Esophagus (tissue), 2 donors: ENCODE data around the gene KIRREL3. TPM values are rescaled to one million over a fixed set of nuclear protein-coding genes. Genes with fewer than 3 reads are reported as not detected.

ENCODE experiments used
- H3K27ac ChIP-seq, 2 donors: one replicate each; pipeline ENCODE4 v1.5.1; 2013; ENCODE audit warnings: low read depth in 2 of 2, mild to moderate bottlenecking in 2 of 2, inconsistent platforms in 1 of 2, low read length in 1 of 2, moderate library complexity in 1 of 2
- H3K27me3 ChIP-seq, 2 donors: one replicate each; pipeline ENCODE4 v1.6.1; 2013; ENCODE audit warnings: low read length in 2 of 2, control low read depth in 1 of 2, mild to moderate bottlenecking in 1 of 2; ENCODE audit not compliant: insufficient read depth in 2 of 2, control insufficient read depth in 1 of 2
- H3K36me3 ChIP-seq, 2 donors: one replicate each; pipeline ENCODE4 v1.6.1; 2013; ENCODE audit warnings: low read length in 1 of 2; ENCODE audit not compliant: control insufficient read depth in 2 of 2, insufficient read depth in 2 of 2
- H3K4me1 ChIP-seq, 2 donors: one replicate each; pipeline ENCODE4 v1.6.1; 2013; ENCODE audit warnings: low read length in 1 of 2; ENCODE audit not compliant: control insufficient read depth in 2 of 2, insufficient read depth in 2 of 2
- H3K4me3 ChIP-seq, 2 donors: one replicate each; pipeline ENCODE4 v1.5.1; 2013; ENCODE audit warnings: low read length in 2 of 2, mild to moderate bottlenecking in 2 of 2, low read depth in 1 of 2, moderate library complexity in 1 of 2
- H3K9me3 ChIP-seq, 2 donors: one replicate each; pipeline ENCODE4 v1.6.1; 2013; ENCODE audit warnings: mild to moderate bottlenecking in 2 of 2, low read depth in 1 of 2, low read length in 1 of 2, moderate library complexity in 1 of 2; ENCODE audit not compliant: control insufficient read depth in 2 of 2, insufficient read depth in 1 of 2
- WGBS, 2 donors: extraction: QIAGEN DNeasy Blood & Tissue Kit; methylation state at CpG; one replicate each; pipeline ENCODE4 v1.1.7; 2013; 5-methylcytosine and 5-hydroxymethylcytosine counted together
- polyA plus RNA-seq, 2 donors: library from polyadenylated mRNA; stranded (reverse); fragments of 200-250 nt; gene quantifications; one replicate each; pipeline ENCODE4 v1.2.3, GENCODE V29; 2013
- donor health status: healthy with polysubstance abuse.
- donor health status: Bipolar disorder and iron deficiency.

KIRREL3 gene
- polyA plus RNA-seq, 2 donors: 0.05 to 0.12 TPM

- Histone ChIP-seq H3K4me1 (no peaks in the 10 kb centered on the region), H3K36me3 (no peaks in the 10 kb centered on the region), H3K27ac (no peak overlapping the region), H3K9me3 (peaks cover 0 to 3% of the 10 kb centered on the region in 2 donors), H3K27me3 (no peaks in the 10 kb centered on the region), H3K4me3 (no peak overlapping the region)
- WGBS, 2 donors: 70 to 77% methylated on average over 7 of the region's 7 CpGs
These were observed 161.1 kb downstream of the KIRREL3 start for GRCh38 chr11:126839496-126839895.

DNA sequence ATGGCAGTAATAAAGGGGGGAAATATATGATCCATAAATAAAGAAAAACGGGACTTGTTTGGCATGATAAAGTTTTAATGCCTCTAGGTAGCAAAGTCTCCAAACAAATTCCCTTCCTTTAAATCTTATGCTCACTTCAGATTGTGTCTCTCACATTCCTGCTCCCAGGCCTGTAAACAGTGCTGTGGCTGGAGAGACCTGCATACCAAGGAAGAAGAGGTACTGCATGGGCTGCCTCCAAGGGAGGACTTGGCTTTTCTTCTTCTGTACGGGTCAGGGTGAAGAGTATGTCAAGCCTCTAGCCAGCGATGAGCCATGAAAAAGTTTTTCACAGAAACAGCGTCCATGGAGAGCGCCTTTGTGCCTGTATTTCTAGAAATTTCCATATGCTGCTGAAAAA lies 161.8 kb downstream of the KIRREL3 start:
- Histone ChIP-seq H3K4me1 (no peaks in the 10 kb centered on the region), H3K27me3 (no peaks in the 10 kb centered on the region), H3K27ac (no peak overlapping the region), H3K9me3 (peaks cover 0 to 3% of the 10 kb centered on the region in 2 donors), H3K36me3 (no peaks in the 10 kb centered on the region), H3K4me3 (no peak overlapping the region)
- 79 to 80% methylated on average over 5 of the region's 5 CpGs for WGBS, 2 donors

- no peak overlapping the region for H3K27ac ChIP-seq
- no peak overlapping the region for H3K4me3 ChIP-seq
- peaks cover 0 to 3% of the 10 kb centered on the region in 2 donors for H3K9me3 ChIP-seq
- no peaks in the 10 kb centered on the region for H3K4me1 ChIP-seq
- 60 to 69% methylated on average over 3 of the region's 3 CpGs for WGBS, 2 donors
- no peaks in the 10 kb centered on the region for H3K27me3 ChIP-seq
- H3K36me3 ChIP-seq: no peaks in the 10 kb centered on the region
These were observed 163.0 kb downstream of the KIRREL3 start for GRCh38 chr11:126837581-126837980.

DNA sequence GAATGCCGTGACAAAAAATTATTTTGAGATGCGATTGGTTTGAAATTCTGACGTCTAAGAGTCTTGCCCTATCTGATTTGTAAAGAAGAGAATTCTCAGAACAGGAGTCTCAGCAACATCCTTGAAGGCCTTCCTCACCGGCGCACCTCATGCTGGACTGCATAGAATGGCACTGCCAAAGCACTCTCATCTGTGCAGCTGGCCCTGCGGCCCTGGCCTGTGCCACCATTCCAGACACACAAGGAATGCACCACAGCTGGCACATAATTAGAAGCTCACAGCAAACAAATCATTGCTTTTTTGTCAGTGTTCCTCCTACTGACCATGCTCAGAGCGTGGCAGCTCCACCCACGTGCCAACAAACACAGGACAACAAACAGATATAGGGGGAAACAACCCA lies 166.0 kb downstream of the KIRREL3 start:
- H3K36me3 ChIP-seq: no peaks in the 10 kb centered on the region
- no peak overlapping the region for H3K4me3 ChIP-seq
- no peaks in the 10 kb centered on the region for H3K4me1 ChIP-seq
- no peaks in the 10 kb centered on the region for H3K27me3 ChIP-seq
- no peak overlapping the region for H3K27ac ChIP-seq
- 85 to 87% methylated on average over 8 of the region's 8 CpGs for WGBS, 2 donors
- peaks cover 0 to 3% of the 10 kb centered on the region in 2 donors for H3K9me3 ChIP-seq

GRCh38 chr11:126834149-126834548 lies 166.4 kb downstream of the KIRREL3 start:
- Histone ChIP-seq H3K27me3 (no peaks in the 10 kb centered on the region), H3K27ac (no peak overlapping the region), H3K4me3 (no peak overlapping the region), H3K4me1 (no peaks in the 10 kb centered on the region), H3K36me3 (no peaks in the 10 kb centered on the region), H3K9me3 (peaks cover 0 to 3% of the 10 kb centered on the region in 2 donors)
- WGBS, 2 donors: 70 to 82% methylated on average over 5 of the region's 5 CpGs

- H3K27me3 ChIP-seq: no peaks in the 10 kb centered on the region
- H3K27ac ChIP-seq: no peak overlapping the region
- H3K36me3 ChIP-seq: no peaks in the 10 kb centered on the region
- H3K4me3 ChIP-seq: no peak overlapping the region
- peaks cover 0 to 3% of the 10 kb centered on the region in 2 donors for H3K9me3 ChIP-seq
- WGBS, 2 donors: 64 to 76% methylated on average over 1 of the region's 1 CpG
- no peaks in the 10 kb centered on the region for H3K4me1 ChIP-seq
These were observed 167.5 kb downstream of the KIRREL3 start for GRCh38 chr11:126833065-126833464.

DNA sequence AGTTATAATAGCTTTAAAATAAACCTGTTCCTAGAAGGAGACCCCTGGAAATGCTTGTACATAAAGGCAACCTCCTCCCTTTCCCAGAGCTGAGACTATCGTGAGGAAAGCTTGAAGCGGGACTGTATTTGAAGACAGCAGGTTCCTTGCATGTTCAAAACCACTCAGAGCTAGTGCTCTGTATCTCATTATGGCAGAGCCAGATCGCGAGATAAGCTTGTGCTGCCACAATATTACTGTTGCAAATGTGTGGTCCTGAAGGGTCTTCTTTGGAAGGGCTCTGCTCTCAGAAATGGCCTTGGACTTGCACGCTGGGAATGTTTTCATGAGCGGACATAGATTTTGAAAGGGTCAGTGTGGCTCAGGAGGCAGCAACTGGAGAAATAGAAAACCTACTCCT lies 168.2 kb downstream of the KIRREL3 start:
- Histone ChIP-seq H3K36me3 (no peaks in the 10 kb centered on the region), H3K9me3 (peaks cover 0 to 3% of the 10 kb centered on the region in 2 donors), H3K27me3 (no peaks in the 10 kb centered on the region), H3K27ac (no peak overlapping the region), H3K4me3 (no peak overlapping the region), H3K4me1 (no peaks in the 10 kb centered on the region)
- 73 to 81% methylated on average over 6 of the region's 6 CpGs for WGBS, 2 donors

- Histone ChIP-seq H3K27ac (no peak overlapping the region), H3K9me3 (no peaks in the 10 kb centered on the region), H3K4me1 (no peaks in the 10 kb centered on the region), H3K36me3 (no peaks in the 10 kb centered on the region), H3K27me3 (no peaks in the 10 kb centered on the region), H3K4me3 (no peak overlapping the region)
- 65 to 70% methylated on average over 7 of the region's 7 CpGs for WGBS, 2 donors
These were observed 170.3 kb downstream of the KIRREL3 start for GRCh38 chr11:126830216-126830806.

GRCh38 chr11:126829716-126830115 lies 170.9 kb downstream of the KIRREL3 start:
- Histone ChIP-seq H3K27ac (no peak overlapping the region), H3K36me3 (no peaks in the 10 kb centered on the region), H3K4me1 (no peaks in the 10 kb centered on the region), H3K9me3 (no peaks in the 10 kb centered on the region), H3K27me3 (no peaks in the 10 kb centered on the region), H3K4me3 (no peak overlapping the region)
- WGBS, 2 donors: 70 to 79% methylated on average over 2 of the region's 2 CpGs

- Histone ChIP-seq H3K4me3 (no peak overlapping the region), H3K4me1 (peaks cover 0 to 2% of the 10 kb centered on the region in 2 donors), H3K36me3 (no peaks in the 10 kb centered on the region), H3K27me3 (no peaks in the 10 kb centered on the region), H3K9me3 (peaks cover 0 to 2% of the 10 kb centered on the region in 2 donors), H3K27ac (no peak overlapping the region)
- 38 to 46% methylated on average over 7 of the region's 7 CpGs for WGBS, 2 donors
These were observed 176.4 kb downstream of the KIRREL3 start for GRCh38 chr11:126824035-126824607.
